Measurements from ENCODE around the gene BOK.

BOK gene

GRCh38 chr2:241534701-241535375 is 23.7 kb upstream of the BOK start:
- Histone ChIP-seq H3K27ac (ENCODE audit: low read length) (no peak overlapping the region), H3K36me3 (replicated peaks; ENCODE audit: low read depth, low read length) (no peaks in the 10 kb centered on the region), H3K4me1 (ENCODE audit: low read length) (peaks cover 15% of the 10 kb centered on the region), H3K9me3 (ENCODE audit: insufficient read depth, low read length) (no peaks in the 10 kb centered on the region), H3K4me2 (ENCODE audit: low read length) (no peak overlapping the region), H3K79me2 (ENCODE audit: low read length) (no peaks in the 10 kb centered on the region), H3K27me3 (ENCODE audit: low read depth, low read length) (no peaks in the 10 kb centered on the region), H3K9ac (ENCODE audit: low read length) (no peak overlapping the region), H2AFZ (ENCODE audit: low read depth, low read length) (no peak overlapping the region), H4K20me1 (ENCODE audit: insufficient read depth, low read length) (no peaks in the 10 kb centered on the region), H3K4me3 (ENCODE audit: low read length) (no peak overlapping the region)
- TF ChIP-seq EZH2phosphoT487 (IDR thresholded peaks at IDR 0.05; ENCODE audit: low read depth) (no peak), CTCF (IDR thresholded peaks at IDR 0.05; ENCODE audit: low read depth, low read length) (no peak)

GRCh38 chr2:241535871-241536655 is 22.5 kb upstream of the BOK start:
- Histone ChIP-seq H3K27ac (ENCODE audit: low read length) (no peak overlapping the region), H3K79me2 (ENCODE audit: low read length) (no peaks in the 10 kb centered on the region), H3K9ac (ENCODE audit: low read length) (no peak overlapping the region), H3K4me3 (ENCODE audit: low read length) (no peak overlapping the region), H3K4me1 (ENCODE audit: low read length) (peaks cover 15% of the 10 kb centered on the region), H3K9me3 (ENCODE audit: insufficient read depth, low read length) (no peaks in the 10 kb centered on the region), H3K4me2 (ENCODE audit: low read length) (no peak overlapping the region), H4K20me1 (ENCODE audit: insufficient read depth, low read length) (no peaks in the 10 kb centered on the region), H3K36me3 (replicated peaks; ENCODE audit: low read depth, low read length) (no peaks in the 10 kb centered on the region), H3K27me3 (ENCODE audit: low read depth, low read length) (no peaks in the 10 kb centered on the region), H2AFZ (ENCODE audit: low read depth, low read length) (no peak overlapping the region)
- TF ChIP-seq CTCF (IDR thresholded peaks at IDR 0.05; ENCODE audit: low read depth, low read length) = no peak
- no peak for TF ChIP-seq EZH2phosphoT487 (IDR thresholded peaks at IDR 0.05; ENCODE audit: low read depth)

GRCh38 chr2:241538838-241539615 is 19.5 kb upstream of the BOK start:
- no peak overlapping the region for H3K27ac ChIP-seq (ENCODE audit: low read length)
- H3K4me3 ChIP-seq (ENCODE audit: low read length) = no peak overlapping the region
- no peak overlapping the region for H2AFZ ChIP-seq (ENCODE audit: low read depth, low read length)
- no peaks in the 10 kb centered on the region for H3K79me2 ChIP-seq (ENCODE audit: low read length)
- peaks cover 3% of the 10 kb centered on the region for H3K4me1 ChIP-seq (ENCODE audit: low read length)
- no peak overlapping the region for H3K4me2 ChIP-seq (ENCODE audit: low read length)
- H3K27me3 ChIP-seq (ENCODE audit: low read depth, low read length) = no peaks in the 10 kb centered on the region
- TF ChIP-seq CTCF (IDR thresholded peaks at IDR 0.05; ENCODE audit: low read depth, low read length) (no peak), EZH2phosphoT487 (IDR thresholded peaks at IDR 0.05; ENCODE audit: low read depth) (no peak)
- no peak overlapping the region for H3K9ac ChIP-seq (ENCODE audit: low read length)
- H3K9me3 ChIP-seq (ENCODE audit: insufficient read depth, low read length) = no peaks in the 10 kb centered on the region
- no peaks in the 10 kb centered on the region for H3K36me3 ChIP-seq (replicated peaks; ENCODE audit: low read depth, low read length)
- no peaks in the 10 kb centered on the region for H4K20me1 ChIP-seq (ENCODE audit: insufficient read depth, low read length)
